ENCODE results near the gene OR13H1.
"Not testable (repeated sequence)": the region's sequence is repeated elsewhere in the genome, so short reads cannot be mapped to it uniquely, and the experiment has no call there.

Gene OR13H1

GRCh38 chrX:131543774-131544173 lies at the start of gene OR13H1:
Gene OR13H1 (plus strand): TSS chrX:131544074. CDS start chrX:131544074, 0 bp downstream.
- no peak for DNase-seq

- DNase-seq, result not testable (repeated sequence)
These were observed 42.3 kb upstream of the OR13H1 start for GRCh38 chrX:131501556-131501955.

GRCh38 chrX:131513159-131513914 lies 30.5 kb upstream of the OR13H1 start:
- DNase-seq, result no peak

- DNase-seq, result no peak
These were observed 22.1 kb upstream of the OR13H1 start for GRCh38 chrX:131521824-131522223.

GRCh38 chrX:131544218-131544617 lies 344 bp downstream of the OR13H1 start:
- no peak for DNase-seq

GRCh38 chrX:131549011-131549410 lies 5.1 kb downstream of the OR13H1 start:
- no peak for DNase-seq

GRCh38 chrX:131552453-131552852 lies 8.6 kb downstream of the OR13H1 start:
- not testable (repeated sequence) for DNase-seq

GRCh38 chrX:131558562-131558961 lies 14.7 kb downstream of the OR13H1 start:
- no peak for DNase-seq

- DNase-seq, result no peak
These were observed 20.8 kb downstream of the OR13H1 start for GRCh38 chrX:131564553-131565229.

GRCh38 chrX:131565909-131566308 lies 22.0 kb downstream of the OR13H1 start:
- no peak for DNase-seq

- DNase-seq, result no peak
These were observed 27.5 kb downstream of the OR13H1 start for GRCh38 chrX:131571348-131571747.

GRCh38 chrX:131572372-131573014 lies 28.6 kb downstream of the OR13H1 start:
- no peak for DNase-seq

- DNase-seq, result no peak
These were observed 33.5 kb downstream of the OR13H1 start for GRCh38 chrX:131577413-131577812.

- no peak for DNase-seq
These were observed 34.3 kb downstream of the OR13H1 start for GRCh38 chrX:131577999-131578734.

GRCh38 chrX:131578735-131579367 lies 35.0 kb downstream of the OR13H1 start:
- not testable (repeated sequence) for DNase-seq

- DNase-seq, result no peak
These were observed 45.1 kb downstream of the OR13H1 start for GRCh38 chrX:131588995-131589394.

Measured in activated CD4-positive, alpha-beta T cell treated with anti-CD3 and anti-CD28 coated beads, Interleukin-10, Interleukin-2, amounts not matched to agents 100 ng/mL and 50 ng/mL, durations not matched to agents 16 hours and 8 hours (primary cell).